Heart right ventricle (tissue), 16 donors: Measurements from ENCODE around the gene FLAD1. TPM values are rescaled to one million over a fixed set of nuclear protein-coding genes. Genes with fewer than 3 reads are reported as not detected.

Experiments used
- ATAC-seq, 8 donors: fragments of 200-7000 bp; cut with Tn5 transposase; one replicate each; pipeline ENCODE4 v1.9.1; 2020; ENCODE audit warnings: mild to moderate bottlenecking in 8 of 8, moderate library complexity in 8 of 8, moderate number of reproducible peaks in 1 of 8
- DNase-seq, 2 donors: peaks; one replicate each; pipeline ENCODE4 v3.0.0-alpha.2; 2020
- H3K27ac ChIP-seq, 10 donors: fragments of 200-600 bp; sonication (generic) in 2 of 10; one replicate each; pipeline versions ENCODE4 v1.5.0 to v1.8.0; 2020 to 2022; ENCODE audit warnings: mild to moderate bottlenecking in 3 of 10
- H3K27me3 ChIP-seq, 7 donors: fragments of 200-600 bp; one replicate each; pipeline ENCODE4 v1.8.0; 2021 to 2022; ENCODE audit warnings: mild to moderate bottlenecking in 2 of 7
- H3K36me3 ChIP-seq, 9 donors: fragments of 200-600 bp; sonication (generic) in 1 of 9; one replicate each; pipeline versions ENCODE4 v1.5.0 to v1.8.0; 2020 to 2022; ENCODE audit warnings: mild to moderate bottlenecking in 2 of 9
- H3K4me1 ChIP-seq, 9 donors: fragments of 200-600 bp; sonication (generic) in 1 of 9; one replicate each; pipeline versions ENCODE4 v1.5.0 to v1.8.0; 2020 to 2022; ENCODE audit warnings: mild to moderate bottlenecking in 4 of 9
- H3K4me3 ChIP-seq, 10 donors: fragments of 200-600 bp; sonication (generic) in 2 of 10; one replicate each; pipeline versions ENCODE4 v1.5.0 to v1.8.0; 2020 to 2022; ENCODE audit warnings: mild to moderate bottlenecking in 7 of 10, moderate library complexity in 2 of 10
- H3K9me3 ChIP-seq, 11 donors: fragments of 200-600 bp in 10 of 11; sonication (generic) in 2 of 11; one replicate each; pipeline versions ENCODE4 v1.5.0 to v1.8.0; 2013 to 2022; ENCODE audit warnings: mild to moderate bottlenecking in 2 of 11, control low read depth in 1 of 11, moderate library complexity in 1 of 11
- WGBS, 2 donors: extraction: QIAGEN DNeasy Blood & Tissue Kit; methylation state at CpG; one replicate each; pipeline ENCODE4 v1.1.7; 2013; ENCODE audit warnings: inconsistent platforms in 1 of 2; 5-methylcytosine and 5-hydroxymethylcytosine counted together
- intact Hi-C, 10 donors: fragments of 100-400 bp; cut with DNase I; formaldehyde crosslinking; loops; one replicate each; pipeline versions ENCODE4 v1.11.1 to v1.14.2; 2022
- polyA plus RNA-seq, 2 donors: library from polyadenylated mRNA; stranded (reverse); fragments of 200-250 nt; gene quantifications; one replicate each; pipeline ENCODE4 v1.2.3, GENCODE V29; 2013
- total RNA-seq, 10 donors: library from RNA; stranded (reverse); fragmentation: NEBNext Ultra II Directional in 3 of 10; extraction: Animal tissue kit (Norgen Biotek cat#: 25700) in 3 of 10; gene quantifications; one replicate each; pipeline versions ENCODE4 v1.2.1 to v1.2.4, GENCODE V29; 2021 to 2023
- TF ChIP-seq, protein P1 (sequence below), 9 donors: fragments of 200-600 bp; sonication (generic) in 2 of 9; IDR thresholded peaks; one replicate each; pipeline versions ENCODE4 v1.5.0 to v1.8.0; 2021 to 2022; ENCODE audit warnings: antibody characterized with exemption in 9 of 9, mild to moderate bottlenecking in 5 of 9, moderate library complexity in 1 of 9
- donor health status: Arrhythmogenic right ventricular cardiomyopathy.
- donor health status: ischemic (EF 13 %, LVEDD 7.1; RV severe dilation, severe dysfunction).
- donor health status: healthy with polysubstance abuse.
- donor health status: DM: no; HTN: yes; CAD: no.
- donor health status: DM: no; HTN: no; CAD: no.
- donor health status: ischemic (EF 25% LVEDD 6.9; RV normal size, moderate dysfunction).
- donor health status: ischemic (EF 25% LVEDD 5.7; RV mildly dilated, moderate dysfunction).
- donor health status: healthy.
- donor health status: DM: yes; HTN: yes; CAD: no.
- donor health status: Ischemic cardiomyopathy.
- donor health status: ischemic (EF 35%, LVEDD 5.7; RV mildly dilated, moderate dysfunction).
- donor health status: nonischemic (EF 11% LVEDD 7.7; RV severe dilation, severe dysfunction).
- donor health status: DM: yes; HTN: yes; CAD: no.
- donor health status: PGD.
- donor health status: ischemic (EF 29% LVEDD 5.4; RV normal size, mild dysfunction).
- donor health status: nonischemic (EF 23%, LVEDD 6.1; RV moderate dilation, normal function).

FLAD1 gene
- total and polyA plus RNA-seq, 12 donors = 20.1 to 41.6 (median 25.0) TPM

DNA sequence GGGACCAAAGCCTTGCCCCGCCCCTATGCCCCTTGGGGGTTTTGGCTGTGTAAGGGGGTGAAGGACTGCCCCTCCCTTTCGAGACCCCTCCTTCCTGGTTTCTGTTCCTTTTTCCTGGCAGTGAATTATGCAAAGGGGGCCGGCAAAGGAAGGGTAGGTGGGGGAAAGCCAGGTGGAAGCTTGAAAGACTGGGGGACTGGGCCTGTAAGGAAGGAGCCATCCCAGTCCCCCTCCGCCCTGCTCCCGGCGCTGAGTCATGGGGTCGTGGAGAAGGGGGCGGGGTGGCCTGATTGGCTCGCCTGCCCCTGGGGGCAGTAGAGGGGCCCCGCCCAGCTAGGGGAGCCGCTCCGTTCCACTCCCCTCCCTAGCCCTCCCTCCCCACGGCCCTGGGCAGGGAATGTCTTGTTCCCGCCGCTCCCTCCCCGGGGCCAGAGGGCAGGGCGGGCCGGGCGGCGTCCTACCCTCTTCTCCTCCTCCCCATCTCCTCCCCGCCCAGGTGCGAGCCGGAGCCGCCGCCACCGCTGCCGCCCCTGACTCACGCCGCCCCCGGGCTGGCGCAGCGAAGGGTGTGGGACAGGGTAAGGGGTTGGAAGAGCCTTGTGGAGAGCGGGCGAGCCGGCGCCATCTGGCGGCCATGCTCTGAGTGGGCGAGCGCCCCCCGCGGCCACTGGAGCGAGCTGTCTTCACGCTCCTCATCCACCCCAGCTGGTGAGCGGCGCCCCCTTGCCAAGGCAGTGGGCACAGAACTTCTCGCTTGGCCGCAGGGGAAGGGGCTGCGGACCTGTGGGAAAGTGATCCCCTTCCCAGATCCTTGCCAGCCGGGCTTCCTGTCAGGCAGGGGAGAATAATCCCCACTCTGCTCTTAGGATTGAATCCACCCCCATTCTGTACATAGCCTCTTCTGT lies 34.1 kb downstream of the FLAD1 start:
- Histone ChIP-seq H3K4me3 (peak overlapping the region in 9 of 10 donors; percentile 31 to 64 (median 57)), H3K27me3 (no peaks in the 10 kb centered on the region), H3K9me3 (no peaks in the 10 kb centered on the region), H3K27ac (peak overlapping the region; percentile 78 to 91 (median 85)), H3K36me3 (peaks cover 0 to 35% (median 9%) of the 10 kb centered on the region in 9 donors), H3K4me1 (peaks cover 12 to 55% (median 27%) of the 10 kb centered on the region in 9 donors)
- intact Hi-C loops = loop anchor here in 7 of 10 donors (1.0 to 10.0 kb wide), 8 partner anchors 16 to 62 kb away; partner anchors contain the start of genes PBXIP1 (in 2 of the 7), PYGO2 (in 2 of the 7), ADAM15 (in 1 of the 7) and CKS1B (in 1 of the 7)
- DNase-seq = peak; percentile 88 to 89
- TF ChIP-seq, protein P1, sequence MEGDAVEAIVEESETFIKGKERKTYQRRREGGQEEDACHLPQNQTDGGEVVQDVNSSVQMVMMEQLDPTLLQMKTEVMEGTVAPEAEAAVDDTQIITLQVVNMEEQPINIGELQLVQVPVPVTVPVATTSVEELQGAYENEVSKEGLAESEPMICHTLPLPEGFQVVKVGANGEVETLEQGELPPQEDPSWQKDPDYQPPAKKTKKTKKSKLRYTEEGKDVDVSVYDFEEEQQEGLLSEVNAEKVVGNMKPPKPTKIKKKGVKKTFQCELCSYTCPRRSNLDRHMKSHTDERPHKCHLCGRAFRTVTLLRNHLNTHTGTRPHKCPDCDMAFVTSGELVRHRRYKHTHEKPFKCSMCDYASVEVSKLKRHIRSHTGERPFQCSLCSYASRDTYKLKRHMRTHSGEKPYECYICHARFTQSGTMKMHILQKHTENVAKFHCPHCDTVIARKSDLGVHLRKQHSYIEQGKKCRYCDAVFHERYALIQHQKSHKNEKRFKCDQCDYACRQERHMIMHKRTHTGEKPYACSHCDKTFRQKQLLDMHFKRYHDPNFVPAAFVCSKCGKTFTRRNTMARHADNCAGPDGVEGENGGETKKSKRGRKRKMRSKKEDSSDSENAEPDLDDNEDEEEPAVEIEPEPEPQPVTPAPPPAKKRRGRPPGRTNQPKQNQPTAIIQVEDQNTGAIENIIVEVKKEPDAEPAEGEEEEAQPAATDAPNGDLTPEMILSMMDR (IDR thresholded peaks at IDR 0.05) = peak; percentile 97 to 100 (median 98)
- ATAC-seq = peak; percentile 88 to 95 (median 92)
- 4 to 5% methylated on average over 45 to 48 of the region's 49 CpGs for WGBS, 2 donors

DNA sequence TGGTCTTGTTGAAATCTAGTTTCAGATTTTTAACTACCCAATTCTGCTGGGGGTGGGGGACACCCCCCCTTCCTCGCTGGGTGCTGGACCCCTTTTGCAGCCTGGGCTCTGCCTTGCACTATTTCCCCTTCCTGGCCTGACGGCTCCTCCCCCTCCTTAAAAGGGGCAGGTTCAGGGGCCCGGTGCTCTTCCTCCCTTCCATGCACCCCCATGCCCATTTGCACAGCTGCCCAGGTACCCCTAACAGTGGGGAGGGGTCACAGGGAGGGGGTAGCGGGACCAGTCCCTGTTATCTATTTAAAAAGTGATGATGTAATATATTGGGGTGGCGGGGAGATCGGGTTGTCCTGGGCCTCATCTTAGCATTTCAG lies 34.8 kb downstream of the FLAD1 start:
- DNase-seq (no peak), ATAC-seq (peak in 3 of 8 donors; percentile 1)
- H3K36me3 ChIP-seq = peaks cover 0 to 33% (median 9%) of the 10 kb centered on the region in 9 donors
- no peaks in the 10 kb centered on the region for H3K27me3 ChIP-seq
- whole genome bisulfite sequencing, 2 donors = 51 to 56% methylated on average over 6 of the region's 6 CpGs
- H3K4me3 ChIP-seq = peak overlapping the region in 9 of 10 donors; percentile 31 to 64 (median 57)
- peak overlapping the region; percentile 78 to 91 (median 85) for H3K27ac ChIP-seq
- peaks cover 12 to 55% (median 20%) of the 10 kb centered on the region in 9 donors for H3K4me1 ChIP-seq
- TF ChIP-seq, protein P1 (IDR thresholded peaks at IDR 0.05) = no peak
- intact Hi-C loops = loop anchor here in 7 of 10 donors (1.0 to 10.0 kb wide), 8 partner anchors 17 to 63 kb away; partner anchors contain the start of genes PBXIP1 (in 2 of the 7), PYGO2 (in 2 of the 7), ADAM15 (in 1 of the 7) and CKS1B (in 1 of the 7)
- H3K9me3 ChIP-seq = no peaks in the 10 kb centered on the region

DNA sequence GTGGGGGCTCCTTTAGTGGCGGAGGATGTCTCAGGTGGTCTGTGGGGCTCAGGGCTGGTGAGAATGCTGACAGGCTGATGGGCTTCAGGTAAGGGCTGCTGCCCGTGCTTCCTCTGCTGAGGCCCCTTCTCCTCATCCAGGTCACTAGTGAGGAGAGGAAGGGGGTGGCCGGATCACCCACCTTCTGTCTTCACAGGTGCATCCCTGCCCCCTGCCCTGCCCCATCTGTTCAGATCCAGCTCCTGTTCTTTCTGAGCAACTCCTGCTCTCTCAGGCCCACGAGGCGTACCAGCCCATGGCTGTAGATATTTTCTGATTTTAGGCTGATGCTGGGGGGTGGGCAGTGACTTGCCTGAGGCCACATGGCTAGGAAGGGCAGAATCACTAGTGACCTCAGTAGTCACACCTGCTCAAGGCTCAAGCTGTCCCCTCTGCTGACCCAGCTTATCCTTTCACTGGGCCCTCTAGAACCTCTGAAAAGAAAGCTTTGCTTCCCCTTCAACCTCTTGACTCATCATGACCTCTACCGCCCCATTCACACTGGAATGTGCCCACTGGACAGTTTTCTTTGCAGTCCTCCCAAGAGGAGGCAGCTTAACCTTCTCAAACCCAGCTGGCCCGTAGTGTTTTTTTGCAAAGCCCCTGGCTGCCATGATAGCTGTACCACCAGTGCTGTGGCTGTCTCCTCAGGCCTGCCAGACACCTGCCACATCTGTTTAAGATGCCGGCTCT lies 35.6 kb downstream of the FLAD1 start:
- Histone ChIP-seq H3K4me1 (peaks cover 9 to 49% (median 15%) of the 10 kb centered on the region in 9 donors), H3K9me3 (no peaks in the 10 kb centered on the region), H3K27ac (no peak overlapping the region), H3K36me3 (peaks cover 0 to 31% (median 9%) of the 10 kb centered on the region in 9 donors), H3K4me3 (no peak overlapping the region), H3K27me3 (no peaks in the 10 kb centered on the region)
- ATAC-seq (no peak), DNase-seq (no peak)
- WGBS, 2 donors = 90% methylated on average over 8 of the region's 8 CpGs
- TF ChIP-seq, protein P1 (IDR thresholded peaks at IDR 0.05) = no peak
- intact Hi-C loops = loop anchor here in 6 of 10 donors (5.0 to 10.0 kb wide), 6 partner anchors 34 to 64 kb away; partner anchors contain the start of genes PBXIP1 (in 2 of the 6), ADAM15 (in 1 of the 6), CKS1B (in 1 of the 6) and PYGO2 (in 1 of the 6)
